Urothelium cell line (cell line): ENCODE results near the gene PSMB3.

Source experiments
- DNase-seq: peaks from one replicate; pipeline ENCODE4 v3.0.0; 2011; ENCODE audit warnings: low spot score, mixed read lengths
- FAIRE-seq: peaks from 2 replicates; lab custom pipeline; 2011; peaks lifted over from hg19 to GRCh38; lab: Jason Lieb, UNC

The PSMB3 gene

DNA sequence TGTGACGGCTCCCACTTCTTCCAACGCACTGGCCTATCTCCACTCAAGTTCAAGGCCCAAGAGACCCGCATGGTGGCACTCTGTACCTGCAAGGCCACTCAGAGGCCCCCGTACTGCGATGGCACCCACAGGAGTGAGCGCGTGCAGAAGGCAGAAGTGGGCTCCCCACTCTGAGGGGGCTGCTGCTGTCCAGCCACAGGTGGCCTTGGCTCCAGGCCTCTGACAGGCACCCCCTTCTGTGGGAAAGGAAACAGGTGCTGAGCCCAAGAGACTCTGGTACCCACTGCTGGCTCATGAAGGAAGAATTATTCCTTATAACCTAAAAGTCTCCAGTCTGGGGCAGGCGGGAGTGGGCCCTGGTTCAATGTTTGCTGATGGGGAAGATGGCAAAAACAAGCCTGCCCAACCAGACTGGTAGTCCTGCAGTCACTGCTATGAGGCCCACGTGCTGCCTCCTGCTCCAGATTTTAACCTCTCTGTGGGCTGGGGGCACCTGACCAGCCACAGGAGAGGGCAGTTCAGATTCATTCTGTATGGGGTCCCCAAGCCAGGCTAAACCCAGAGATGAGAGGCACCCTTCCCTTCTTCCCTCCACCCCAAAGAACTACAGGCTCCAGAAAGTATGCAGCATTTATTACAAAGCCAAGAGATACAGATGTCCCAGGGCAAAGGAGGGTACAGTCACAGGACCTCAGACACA is 19.1 kb upstream of the PSMB3 start:
- FAIRE-seq = no peak
- DNase-seq = no peak

DNA sequence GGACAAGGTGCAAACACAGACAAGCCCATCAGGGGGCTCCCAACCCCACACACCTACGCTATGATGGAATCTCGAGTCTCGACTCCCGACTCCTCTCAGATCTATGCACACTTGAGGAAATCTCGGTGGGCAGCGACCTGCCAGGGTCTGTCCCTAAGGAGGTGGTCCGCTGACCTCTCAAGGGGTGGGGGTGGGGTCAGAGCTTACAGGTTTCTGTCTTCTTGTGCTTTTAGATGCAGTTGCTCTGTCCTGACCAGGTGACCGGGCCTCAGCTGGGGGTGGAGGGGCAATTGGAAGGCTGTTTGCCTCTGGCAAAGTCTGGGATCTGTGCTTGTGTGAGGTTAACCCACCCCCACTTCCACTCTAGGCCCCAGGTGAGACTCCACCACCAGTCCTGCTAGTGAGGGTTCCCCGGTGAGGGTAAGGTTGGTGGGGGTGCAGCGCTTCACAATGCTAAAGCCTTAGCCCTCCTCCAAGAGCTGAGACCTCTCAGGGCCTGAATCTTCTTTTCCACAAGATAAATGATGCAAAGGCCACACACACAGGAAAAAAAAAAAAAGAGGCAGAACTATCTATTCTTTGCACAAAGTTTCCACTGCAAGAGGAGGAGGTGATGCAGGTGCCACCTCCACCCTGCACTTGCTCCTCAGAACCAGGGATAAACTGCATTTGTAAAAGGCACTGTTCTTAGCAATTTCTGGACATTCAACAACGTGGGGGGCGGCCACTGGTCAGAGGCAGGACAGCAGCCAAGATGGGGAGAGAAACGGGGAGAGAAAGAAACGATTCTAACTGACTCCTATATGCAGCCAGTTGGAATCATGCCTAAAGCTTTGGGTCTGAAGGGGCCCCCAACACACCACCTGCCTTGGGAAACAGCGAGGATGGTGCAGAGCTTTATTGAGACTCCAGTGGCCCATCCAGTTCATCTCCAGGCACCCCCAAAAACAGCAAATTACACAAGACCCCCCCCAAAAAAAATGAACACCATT is 18.3 kb upstream of the PSMB3 start:
- no peak for FAIRE-seq
- no peak for DNase-seq

DNA sequence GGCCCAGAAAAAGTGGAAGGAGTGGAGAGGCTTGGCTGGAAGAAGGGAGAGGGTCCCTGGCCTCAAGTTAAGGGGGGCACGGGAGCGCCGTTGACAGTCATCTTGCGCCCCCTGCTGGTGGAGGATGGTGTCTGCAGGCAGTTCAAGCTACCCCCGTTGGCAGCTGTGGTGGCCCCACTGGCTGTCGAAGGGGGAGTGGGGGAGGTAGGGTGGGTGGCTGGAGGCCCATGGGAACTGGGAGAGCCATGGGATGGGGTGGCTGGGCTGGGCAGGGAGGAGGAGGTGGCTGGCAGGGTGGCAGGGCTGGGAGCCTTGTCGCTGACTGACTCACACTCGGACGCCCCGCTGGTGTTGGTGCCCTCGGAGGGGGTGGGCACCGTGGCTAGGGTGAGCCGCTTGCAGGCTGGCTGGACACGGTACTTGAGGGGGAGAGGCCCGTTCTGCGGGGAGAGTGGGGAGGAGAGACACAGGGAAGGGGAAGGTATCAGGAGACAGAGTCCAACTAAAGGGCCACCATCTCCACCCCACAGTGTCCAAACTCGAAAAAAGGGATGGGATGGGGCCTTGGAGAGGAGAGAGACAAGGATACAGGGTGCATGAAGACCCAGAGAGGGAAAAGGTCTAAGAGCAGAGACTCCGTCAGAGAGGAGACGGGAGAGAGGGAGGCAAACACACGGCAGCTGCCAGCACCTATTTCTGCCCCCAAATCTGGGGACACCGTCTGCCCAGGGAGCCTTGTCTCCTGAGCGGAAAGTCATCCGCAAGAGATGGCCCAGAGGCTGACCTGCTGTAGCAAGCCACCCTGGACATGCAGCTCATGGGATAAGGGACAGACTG is 17.2 kb upstream of the PSMB3 start:
- DNase-seq = peak; percentile 83

DNA sequence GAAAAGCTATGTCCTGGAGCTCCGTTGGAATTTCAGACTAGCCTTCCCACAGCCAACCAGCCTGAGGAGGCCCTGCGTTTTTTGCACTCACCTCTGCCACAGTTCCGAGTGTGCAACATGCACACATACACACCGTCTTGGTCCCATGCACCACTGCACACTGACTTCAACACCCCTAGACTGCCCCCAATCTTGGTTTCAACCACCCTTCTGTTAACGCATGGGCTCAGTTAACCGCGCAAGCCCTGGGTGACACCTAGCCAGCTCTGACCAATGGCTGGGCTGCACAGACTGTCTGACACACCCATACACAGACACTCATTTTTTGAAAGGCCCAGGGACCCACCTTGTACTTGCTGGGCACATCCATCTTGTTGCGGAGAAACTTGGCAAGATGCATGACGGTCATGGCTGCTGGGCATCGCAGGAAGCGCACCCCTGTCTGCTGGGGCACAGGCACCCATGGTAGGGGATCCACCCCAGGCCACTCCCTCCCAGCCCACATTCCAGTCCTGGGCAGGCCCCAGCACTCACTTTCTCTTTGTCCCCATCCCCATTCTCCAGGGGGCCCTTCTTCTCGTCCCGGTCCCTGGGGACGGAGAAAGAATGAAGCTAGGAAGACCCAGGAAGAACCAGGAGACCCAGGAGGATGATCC is 14.4 kb upstream of the PSMB3 start:
- FAIRE-seq (no peak), DNase-seq (no peak)

More for the DNA sequence above, 17.2 kb upstream of the PSMB3 start:
- no peak for FAIRE-seq

DNA sequence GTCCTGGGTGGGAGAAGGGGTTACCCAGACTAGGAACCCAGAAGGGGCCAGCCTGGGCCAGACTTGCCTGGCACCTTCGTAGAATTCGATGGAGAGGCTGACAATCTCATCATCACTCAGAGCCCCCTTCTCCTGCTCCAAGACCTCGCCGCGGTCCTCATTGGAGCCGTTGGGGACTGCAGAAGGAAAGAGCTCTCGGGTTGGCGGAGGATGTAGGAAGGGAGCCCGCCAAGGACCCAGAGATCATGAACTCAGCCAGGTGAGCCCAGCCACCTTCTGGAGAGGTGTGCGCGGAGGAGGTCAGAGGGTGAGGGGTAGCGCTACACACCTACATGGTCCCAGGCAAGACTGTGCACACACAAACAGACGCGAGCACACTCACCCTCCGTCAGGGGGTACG is 13.9 kb upstream of the PSMB3 start:
- no peak for FAIRE-seq

DNA sequence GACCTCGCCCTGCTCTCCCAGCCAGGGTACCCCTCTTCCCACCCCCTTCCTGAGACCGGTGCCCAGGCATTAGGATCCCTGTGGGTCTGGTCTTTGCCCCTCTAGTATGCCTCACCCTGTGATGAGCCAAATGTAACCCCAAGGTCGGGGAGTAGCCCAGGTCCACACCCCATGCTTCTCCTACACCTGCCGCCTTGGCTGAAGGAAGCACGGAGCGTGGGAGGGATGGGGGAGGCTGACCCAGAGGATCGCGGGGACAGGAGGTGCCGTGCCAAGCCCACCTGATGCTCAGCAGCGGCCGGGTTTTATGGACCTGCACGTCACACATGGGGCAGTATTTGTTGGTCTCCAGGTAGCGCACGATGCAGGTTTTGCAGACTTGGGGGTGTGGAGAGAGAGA is 13.2 kb upstream of the PSMB3 start:
- no peak for FAIRE-seq
- DNase-seq = no peak

More for the DNA sequence above, 13.9 kb upstream of the PSMB3 start:
- DNase-seq = no peak

DNA sequence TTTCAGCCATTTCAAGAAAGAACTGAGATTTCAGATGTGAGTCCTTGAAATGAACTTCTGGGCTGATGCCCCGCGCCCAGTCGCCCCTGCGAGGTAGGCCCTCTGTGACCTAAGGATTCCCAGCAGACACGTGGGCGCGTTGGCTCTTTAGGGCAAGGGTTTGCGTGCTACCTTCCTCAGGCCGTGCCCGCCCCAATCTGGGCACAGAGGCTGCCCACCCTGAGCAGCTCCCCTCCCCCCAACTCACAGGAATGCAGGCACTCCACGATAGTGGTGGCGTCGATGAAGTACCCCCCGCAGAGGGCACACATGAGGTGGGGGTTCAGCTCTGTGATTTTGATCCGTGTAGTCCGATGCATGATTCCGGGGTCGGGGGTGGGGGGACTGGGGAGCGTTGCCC is 12.5 kb upstream of the PSMB3 start:
- FAIRE-seq (no peak), DNase-seq (no peak)

DNA sequence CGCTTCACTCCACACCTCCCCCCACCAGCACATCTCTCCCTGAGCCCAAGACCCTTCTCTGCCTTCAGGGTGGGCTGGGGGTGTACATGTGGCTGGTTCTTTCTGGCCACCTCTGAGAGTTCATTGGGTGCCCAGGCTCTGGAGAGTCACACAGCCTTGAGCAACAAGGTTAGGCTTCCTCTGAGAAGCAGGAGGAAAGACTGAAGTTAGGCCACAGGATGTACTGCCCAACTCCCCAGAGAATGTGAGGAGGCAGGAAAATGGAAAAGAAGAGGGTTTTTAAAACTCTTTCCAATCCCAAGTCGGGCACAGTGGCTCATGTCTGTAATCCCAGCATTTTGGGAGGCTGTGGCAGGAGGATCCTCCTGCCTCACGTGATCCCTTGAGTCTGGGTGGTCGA is 11.7 kb upstream of the PSMB3 start:
- FAIRE-seq = no peak

DNA sequence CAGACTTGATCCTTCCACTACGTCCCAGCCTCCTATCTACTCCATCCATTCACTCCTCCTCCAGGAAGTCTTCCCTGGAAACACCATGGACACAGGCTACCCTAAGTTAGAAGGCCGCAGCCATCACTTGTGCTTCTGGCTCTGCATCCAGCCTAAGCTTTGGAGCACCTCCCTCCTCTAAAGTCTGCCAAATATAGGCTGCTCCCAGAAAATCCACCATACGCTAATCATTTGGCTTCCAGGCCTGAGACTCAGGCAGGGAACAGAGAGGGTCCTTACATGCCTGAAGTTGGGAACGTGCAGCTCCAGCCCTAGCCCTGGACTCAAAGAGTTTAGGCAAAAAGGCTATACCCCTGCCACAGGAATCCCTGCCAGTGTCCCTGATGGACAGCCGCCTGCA is 11.1 kb upstream of the PSMB3 start:
- FAIRE-seq (no peak), DNase-seq (no peak)

More for the DNA sequence above, 11.7 kb upstream of the PSMB3 start:
- no peak for DNase-seq

DNA sequence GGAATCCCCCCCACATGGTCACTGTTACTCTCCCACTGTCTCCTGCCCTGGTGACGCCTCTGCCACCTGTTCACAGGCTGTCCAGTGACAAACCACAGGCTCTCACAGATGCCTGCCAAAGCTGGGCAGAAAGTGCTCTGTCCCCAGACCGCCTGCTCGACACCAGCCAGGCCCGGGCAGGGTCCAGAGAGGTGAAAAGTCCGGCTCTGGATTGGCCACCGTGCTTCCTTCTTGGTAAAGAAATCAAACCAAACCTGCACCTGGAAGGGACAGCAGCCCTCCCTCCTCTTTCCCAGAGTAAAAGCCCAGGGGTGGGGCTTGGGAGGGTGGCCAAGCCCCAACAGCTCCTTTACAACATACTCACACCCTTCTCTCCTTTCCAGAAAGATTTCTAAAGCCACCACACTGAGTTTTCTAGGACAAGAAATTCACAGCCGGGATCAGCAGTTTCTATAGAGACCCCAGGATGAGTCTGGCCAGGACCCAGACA is 10.6 kb upstream of the PSMB3 start:
- no peak for DNase-seq
- no peak for FAIRE-seq

DNA sequence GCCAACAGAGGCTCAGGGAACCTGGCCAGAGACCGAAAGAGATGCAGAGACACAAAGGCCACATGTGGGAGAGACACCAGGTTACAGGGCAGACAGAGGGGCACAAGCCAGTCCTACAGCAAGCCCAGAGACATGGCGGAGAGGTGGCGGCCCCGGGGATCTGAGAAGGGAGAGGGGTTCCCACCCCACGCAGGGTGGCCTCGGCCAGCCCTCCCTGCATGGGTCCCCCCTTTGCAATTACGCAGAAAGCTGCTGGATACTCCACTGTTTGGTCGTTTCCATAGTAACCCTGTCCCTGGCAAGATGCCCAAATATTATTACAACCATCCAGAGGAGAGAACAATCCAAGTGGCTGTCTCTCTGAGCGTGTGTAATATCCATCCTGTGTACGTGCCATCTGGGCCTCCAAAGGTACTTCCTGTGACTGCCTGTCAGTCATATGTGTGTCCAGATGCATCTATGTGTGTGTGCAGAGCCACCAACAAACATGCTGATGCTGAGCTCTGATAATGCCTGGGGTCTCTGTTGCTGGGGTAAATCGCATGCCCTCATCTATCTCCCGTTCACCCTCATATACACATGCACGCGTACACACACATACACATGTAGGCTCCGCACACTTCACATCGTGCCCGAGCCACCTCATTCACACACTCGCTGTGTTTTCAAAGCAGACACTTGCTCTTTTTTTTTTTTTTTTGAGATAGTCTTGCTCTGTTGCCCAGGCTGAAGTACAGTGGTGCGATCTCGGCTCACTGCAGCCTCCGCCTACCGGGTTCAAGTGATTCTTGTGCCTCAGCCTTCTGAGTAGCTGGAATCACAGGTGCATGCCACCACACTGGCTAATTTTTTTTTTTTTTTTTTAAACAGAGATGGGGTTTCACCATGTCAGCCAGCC is 9.9 kb upstream of the PSMB3 start:
- no peak for DNase-seq

DNA sequence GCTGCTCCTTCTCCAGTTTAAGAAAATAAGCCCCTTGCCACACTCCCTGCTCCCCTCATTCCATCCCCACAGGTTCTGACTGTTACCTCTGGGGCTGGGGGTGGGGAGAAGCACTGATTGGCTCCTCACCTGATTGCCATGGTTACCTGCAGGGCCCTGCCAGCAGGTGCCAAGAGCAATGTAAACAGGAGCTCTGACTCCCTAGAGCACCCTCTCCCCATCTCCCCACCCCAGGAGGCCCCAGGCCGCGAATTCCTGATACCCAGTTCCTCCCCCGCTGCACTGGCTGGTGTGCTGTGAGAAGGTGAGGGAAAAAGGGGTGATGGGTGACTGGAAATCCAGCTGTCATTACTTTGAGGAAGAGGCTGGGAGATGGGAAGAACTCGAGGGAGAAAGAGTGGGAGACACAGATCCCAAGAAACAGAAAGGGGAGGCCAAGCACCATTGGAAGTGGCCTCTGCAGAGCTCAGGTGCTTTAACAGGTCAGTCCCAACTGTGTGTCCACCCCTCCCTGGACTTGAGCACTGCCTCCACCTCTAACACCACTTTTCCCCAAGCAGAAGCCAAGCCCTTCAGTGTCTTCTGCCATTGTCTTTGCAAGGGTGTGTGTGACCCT is 8.9 kb upstream of the PSMB3 start:
- no peak for DNase-seq
- no peak for FAIRE-seq

More for the DNA sequence above, 9.9 kb upstream of the PSMB3 start:
- FAIRE-seq = no peak

DNA sequence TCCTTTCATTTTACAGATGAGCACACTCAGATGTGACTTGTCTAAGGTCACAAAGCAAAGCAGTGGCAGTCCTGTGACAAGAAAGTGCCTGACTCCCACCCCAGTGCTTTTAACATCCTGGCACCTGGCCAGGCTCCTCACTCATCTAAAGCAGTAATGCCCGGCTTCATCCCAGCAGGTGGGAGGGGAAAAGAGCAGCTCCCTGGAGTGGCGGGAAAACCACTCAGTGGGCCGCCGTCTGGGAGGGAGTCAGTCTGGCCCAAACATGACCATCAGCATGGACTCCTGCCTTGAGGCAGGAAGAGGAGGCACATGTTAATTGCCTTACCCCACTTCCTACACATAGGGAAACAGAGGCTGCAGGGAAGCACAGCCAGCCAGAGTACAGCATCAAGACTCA is 7.0 kb upstream of the PSMB3 start:
- no peak for DNase-seq
- no peak for FAIRE-seq

DNA sequence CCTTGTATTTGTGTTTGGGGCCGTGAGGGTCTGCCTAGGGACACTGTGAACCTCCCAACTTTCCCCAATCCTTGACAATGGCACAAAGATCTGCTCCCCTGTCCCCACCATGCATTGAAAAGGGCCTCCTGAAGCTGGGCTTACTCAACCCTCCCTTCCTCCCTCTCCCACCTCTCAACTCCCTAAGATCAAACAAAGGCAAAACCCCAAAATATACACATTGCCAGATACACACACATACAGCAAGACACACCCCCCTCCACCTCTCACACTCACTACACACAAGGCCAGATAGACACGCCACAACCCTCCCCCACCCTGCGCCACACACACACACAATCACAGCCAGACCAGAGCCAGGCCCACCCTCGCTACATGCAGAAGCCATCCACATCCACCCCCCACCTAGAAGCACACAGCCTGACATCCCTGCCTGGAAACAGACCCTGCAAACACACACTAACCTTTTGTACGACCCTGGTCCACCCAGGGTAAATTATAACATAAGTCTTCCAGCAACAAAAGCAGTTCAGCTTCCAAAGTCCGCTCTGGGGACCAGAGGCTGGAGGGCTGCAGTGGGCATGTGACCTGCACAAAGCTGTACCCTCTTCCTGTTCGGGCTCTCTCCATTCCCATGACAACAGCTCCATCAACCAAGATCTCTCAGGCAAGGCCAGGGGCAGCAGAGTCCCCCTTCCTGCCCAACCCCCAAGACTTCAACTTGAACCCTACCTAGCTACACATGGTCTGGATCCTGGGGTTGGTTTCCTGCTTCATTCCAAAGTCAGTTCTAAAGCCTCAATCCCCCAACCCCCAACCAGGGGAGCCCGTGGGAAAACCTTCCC is 6.3 kb upstream of the PSMB3 start:
- no peak for DNase-seq
- FAIRE-seq = no peak

DNA sequence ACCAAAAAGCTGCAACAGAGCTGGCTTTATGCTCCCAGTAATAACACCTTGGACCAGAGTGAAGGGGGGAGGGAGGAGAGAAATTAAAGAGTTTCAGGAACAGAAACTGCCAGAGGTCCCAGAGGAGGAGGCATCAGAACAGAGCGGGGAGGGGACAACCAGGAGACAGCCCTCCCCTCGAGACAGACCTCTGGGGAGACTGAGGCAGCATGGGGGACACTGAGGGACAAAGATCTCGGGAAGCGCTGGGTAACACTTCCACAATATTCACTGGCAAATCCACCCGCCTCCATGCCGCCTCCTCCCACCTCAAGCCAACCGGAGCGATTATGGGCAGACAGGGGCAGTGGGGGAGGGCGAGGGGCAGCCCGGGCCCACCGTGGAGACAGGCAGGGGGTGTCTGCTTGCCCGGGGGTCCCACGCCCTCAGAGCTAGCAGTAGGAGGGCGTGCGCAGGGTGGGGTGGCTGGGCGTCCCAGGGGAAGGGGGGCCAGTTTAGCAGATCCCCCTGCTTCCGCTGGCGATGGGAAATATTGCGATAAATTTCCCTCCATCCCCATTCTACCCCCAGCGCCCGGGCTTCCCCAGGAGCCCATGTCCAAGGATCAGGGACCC is 5.6 kb upstream of the PSMB3 start:
- DNase-seq (no peak), FAIRE-seq (no peak)

DNA sequence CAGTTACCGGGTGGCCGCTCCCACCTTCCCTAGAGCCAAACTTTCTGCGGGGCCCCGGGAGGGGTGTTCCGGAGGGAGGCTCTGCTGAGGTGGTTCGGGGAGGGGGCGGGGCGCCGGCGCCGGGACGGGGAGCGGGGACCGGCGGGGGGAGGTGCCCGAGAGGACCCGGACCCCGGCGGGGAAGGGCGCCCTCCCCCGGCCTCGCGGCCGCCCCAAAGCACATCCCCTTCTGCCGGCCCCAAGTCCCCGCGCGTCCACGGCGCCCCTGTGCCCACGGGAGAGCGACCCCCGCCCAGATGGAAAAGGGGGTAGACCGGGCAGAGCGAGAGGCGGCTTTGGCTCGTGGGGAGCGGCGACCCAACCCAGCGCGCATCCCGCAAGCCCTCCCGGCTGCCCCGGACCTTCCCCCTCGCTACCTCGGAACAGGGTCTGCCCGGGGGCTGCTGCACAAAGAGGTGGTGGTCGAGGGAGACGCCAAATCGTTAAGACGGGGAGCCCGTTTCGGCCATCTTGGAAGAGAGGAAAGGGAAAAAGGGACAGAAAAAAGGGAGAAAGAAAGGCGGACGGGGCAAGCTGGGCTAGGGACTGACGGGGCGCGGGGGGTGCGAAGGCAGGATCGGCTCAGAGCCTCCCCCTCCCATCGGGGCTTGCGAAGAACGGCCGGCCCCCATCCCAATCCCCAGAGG is 4.9 kb upstream of the PSMB3 start:
- FAIRE-seq (no peak), DNase-seq (peak; percentile 62)
